Measurements from ENCODE around the gene HAGHL.

- TF ChIP-seq EP300 (IDR thresholded peaks at IDR 0.05) = no peak
- no peak for TF ChIP-seq CTCF (IDR thresholded peaks at IDR 0.05)
Measured at GRCh38 chr16:728890-729744, 2.2 kb downstream of the HAGHL start.
